Osteoblast (primary cell): ENCODE data around the gene GOLM1. TPM values are rescaled to one million over a fixed set of nuclear protein-coding genes. Genes with fewer than 3 reads are reported as not detected.

Experiments used
- DNase-seq: peaks from one replicate; pipeline ENCODE4 v3.0.0; 2011; ENCODE audit warnings: low spot score, mixed read lengths; ENCODE audit not compliant: insufficient read length; ENCODE audit errors: missing footprints
- H2AFZ ChIP-seq: 2 replicates; pipeline ENCODE4 v1.6.0; 2011; ENCODE audit warnings: mild to moderate bottlenecking, low read length
- H3K27ac ChIP-seq: 2 replicates; pipeline ENCODE4 v1.5.1; 2011; ENCODE audit warnings: mild to moderate bottlenecking, low read depth, low read length, moderate library complexity
- H3K27me3 ChIP-seq: 2 replicates; pipeline ENCODE4 v1.6.0; 2012; ENCODE audit warnings: mild to moderate bottlenecking, control low read depth, inconsistent platforms, low read length, moderate library complexity; ENCODE audit not compliant: insufficient read depth
- H3K36me3 ChIP-seq: 2 replicates; pipeline ENCODE4 v1.5.1; 2011; ENCODE audit warnings: mild to moderate bottlenecking, low read length, control low read depth, moderate library complexity; ENCODE audit not compliant: insufficient read depth
- H3K4me1 ChIP-seq: 2 replicates; pipeline ENCODE4 v1.5.1; 2011; ENCODE audit warnings: mild to moderate bottlenecking, low read length, control low read depth, moderate library complexity; ENCODE audit not compliant: insufficient read depth
- H3K4me2 ChIP-seq: 2 replicates; pipeline ENCODE4 v1.6.0; 2011; ENCODE audit warnings: mild to moderate bottlenecking, low read length; ENCODE audit not compliant: insufficient read depth
- H3K4me3 ChIP-seq: fragments of 200-600 bp; sonication (generic); 3 replicates; pipeline ENCODE4 v1.5.1; 2012; ENCODE audit warnings: mild to moderate bottlenecking, low read length, inconsistent platforms; ENCODE audit not compliant: insufficient read depth
- H3K79me2 ChIP-seq: 2 replicates; pipeline ENCODE4 v1.6.0; 2012; ENCODE audit warnings: mild to moderate bottlenecking, low read length, control low read depth, inconsistent platforms; ENCODE audit not compliant: insufficient read depth
- H3K9me3 ChIP-seq: 2 replicates; pipeline ENCODE4 v1.5.1; 2011; ENCODE audit warnings: low read depth, low read length, control low read depth
- H4K20me1 ChIP-seq: 2 replicates; pipeline ENCODE4 v1.6.0; 2012; ENCODE audit warnings: mild to moderate bottlenecking, low read length, control low read depth; ENCODE audit not compliant: insufficient read depth
- total RNA-seq: library from RNA; depleted of rRNA; stranded (reverse); fragments of >200 nt; gene quantifications from 2 replicates; pipeline ENCODE4 v1.2.3, GENCODE V29; 2012
- TF ChIP-seq, protein P1 (sequence below): IDR thresholded peaks from 2 replicates; pipeline ENCODE4 v1.5.1; 2011; ENCODE audit warnings: mild to moderate bottlenecking, low read depth, low read length, moderate library complexity; ENCODE audit errors: extremely low read depth

The GOLM1 gene
- total RNA-seq, 1 donor: 85.0 TPM

DNA sequence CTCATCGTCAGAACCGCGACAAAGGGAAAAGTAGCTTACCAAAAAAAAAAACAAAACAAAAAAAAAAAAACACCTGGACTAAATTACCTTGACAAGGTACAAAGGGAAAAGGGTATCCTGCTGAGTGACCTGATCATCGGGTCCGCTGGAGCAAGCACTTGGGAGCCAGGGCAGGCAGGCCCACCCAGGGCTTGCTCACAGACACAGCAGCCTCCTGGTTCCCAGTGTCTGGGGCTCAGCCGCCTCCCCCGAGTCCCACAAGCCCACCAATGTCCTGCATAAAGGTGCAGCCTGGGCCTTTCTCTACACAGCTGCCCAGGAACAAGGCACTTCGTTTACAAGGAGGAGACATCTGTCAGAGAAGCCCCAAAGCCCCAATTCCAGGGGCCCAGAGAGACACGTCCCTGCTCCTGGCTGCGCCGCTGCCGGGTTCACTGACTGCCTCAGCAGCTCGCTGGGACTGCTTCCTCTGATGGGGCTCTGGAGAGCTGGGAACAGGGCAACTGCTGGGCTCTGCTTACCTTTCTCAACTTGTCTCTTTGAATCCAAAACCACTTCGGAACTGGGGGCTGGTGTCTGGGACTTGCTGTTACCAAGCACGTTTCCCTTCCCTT is 63.4 kb downstream of the GOLM1 start:
- no peak overlapping the region for H2AFZ ChIP-seq
- H3K9me3 ChIP-seq: no peaks in the 10 kb centered on the region
- H3K4me2 ChIP-seq: no peak overlapping the region
- no peak overlapping the region for H3K27ac ChIP-seq
- no peak overlapping the region for H3K4me3 ChIP-seq
- H3K27me3 ChIP-seq: no peaks in the 10 kb centered on the region
- peaks cover 20% of the 10 kb centered on the region for H3K4me1 ChIP-seq
- H4K20me1 ChIP-seq: no peaks in the 10 kb centered on the region
- H3K79me2 ChIP-seq: no peaks in the 10 kb centered on the region
- H3K36me3 ChIP-seq: peaks cover 7% of the 10 kb centered on the region
- DNase-seq: no peak
- TF ChIP-seq, protein P1, sequence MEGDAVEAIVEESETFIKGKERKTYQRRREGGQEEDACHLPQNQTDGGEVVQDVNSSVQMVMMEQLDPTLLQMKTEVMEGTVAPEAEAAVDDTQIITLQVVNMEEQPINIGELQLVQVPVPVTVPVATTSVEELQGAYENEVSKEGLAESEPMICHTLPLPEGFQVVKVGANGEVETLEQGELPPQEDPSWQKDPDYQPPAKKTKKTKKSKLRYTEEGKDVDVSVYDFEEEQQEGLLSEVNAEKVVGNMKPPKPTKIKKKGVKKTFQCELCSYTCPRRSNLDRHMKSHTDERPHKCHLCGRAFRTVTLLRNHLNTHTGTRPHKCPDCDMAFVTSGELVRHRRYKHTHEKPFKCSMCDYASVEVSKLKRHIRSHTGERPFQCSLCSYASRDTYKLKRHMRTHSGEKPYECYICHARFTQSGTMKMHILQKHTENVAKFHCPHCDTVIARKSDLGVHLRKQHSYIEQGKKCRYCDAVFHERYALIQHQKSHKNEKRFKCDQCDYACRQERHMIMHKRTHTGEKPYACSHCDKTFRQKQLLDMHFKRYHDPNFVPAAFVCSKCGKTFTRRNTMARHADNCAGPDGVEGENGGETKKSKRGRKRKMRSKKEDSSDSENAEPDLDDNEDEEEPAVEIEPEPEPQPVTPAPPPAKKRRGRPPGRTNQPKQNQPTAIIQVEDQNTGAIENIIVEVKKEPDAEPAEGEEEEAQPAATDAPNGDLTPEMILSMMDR: no peak

DNA sequence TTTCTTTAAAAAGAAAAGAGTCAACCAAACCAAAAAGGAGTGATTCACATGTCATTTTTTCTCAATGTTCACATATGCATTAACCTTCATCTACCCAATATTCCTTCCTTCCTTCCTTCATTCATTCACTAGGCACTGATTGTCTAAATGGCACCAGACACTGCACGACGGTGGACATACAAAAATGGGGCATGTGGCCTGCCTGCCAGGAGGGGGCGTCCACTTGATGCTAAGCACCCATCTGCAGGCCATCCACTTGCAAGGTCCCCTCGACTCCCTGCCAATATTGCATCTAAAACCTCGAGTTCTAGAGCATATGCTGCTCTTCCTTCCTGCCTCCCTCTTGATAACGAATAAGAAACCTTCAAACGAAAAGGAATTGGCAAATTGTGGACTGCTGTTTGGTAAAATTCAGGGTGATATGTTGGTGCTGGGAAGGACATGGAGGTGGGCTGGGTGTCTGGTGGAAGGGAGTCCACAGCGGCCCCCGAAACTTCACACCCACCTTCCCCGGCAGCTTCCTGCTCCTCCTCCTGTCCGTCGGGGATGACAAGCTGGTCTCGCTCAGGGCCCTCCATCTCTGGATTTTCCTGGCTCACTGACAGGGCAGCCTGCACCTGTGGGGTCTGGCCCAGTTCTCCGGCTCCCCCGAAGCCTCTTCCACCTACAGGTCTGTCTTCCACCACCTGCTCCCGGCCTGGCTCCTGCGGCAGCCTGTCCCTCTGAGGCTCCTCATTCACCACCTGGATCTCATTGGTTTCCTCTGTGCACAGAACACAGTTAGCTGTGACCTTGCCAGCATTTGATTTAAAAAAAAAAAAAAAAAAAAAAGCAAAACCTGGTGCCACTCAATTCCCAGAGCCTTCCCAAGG is 64.3 kb downstream of the GOLM1 start:
- H3K9me3 ChIP-seq: no peaks in the 10 kb centered on the region
- peaks cover 12% of the 10 kb centered on the region for H3K4me1 ChIP-seq
- TF ChIP-seq, protein P1: peak; percentile 66

GRCh38 chr9:86027767-86028166 is 71.6 kb downstream of the GOLM1 start:
- no peaks in the 10 kb centered on the region for H3K9me3 ChIP-seq
- TF ChIP-seq, protein P1: no peak
- DNase-seq: no peak

More for the DNA sequence above, 64.3 kb downstream of the GOLM1 start:
- H3K36me3 ChIP-seq: peaks cover 7% of the 10 kb centered on the region
- no peaks in the 10 kb centered on the region for H4K20me1 ChIP-seq
- DNase-seq: no peak
- H3K4me2 ChIP-seq: no peak overlapping the region
- H2AFZ ChIP-seq: no peak overlapping the region
- no peaks in the 10 kb centered on the region for H3K27me3 ChIP-seq
- no peaks in the 10 kb centered on the region for H3K79me2 ChIP-seq
- H3K4me3 ChIP-seq: no peak overlapping the region
- no peak overlapping the region for H3K27ac ChIP-seq

GRCh38 chr9:86022687-86023266 is 76.6 kb downstream of the GOLM1 start:
- Histone ChIP-seq H3K4me1 (no peaks in the 10 kb centered on the region), H3K36me3 (peaks cover 54% of the 10 kb centered on the region), H3K4me2 (no peak overlapping the region), H3K9me3 (no peaks in the 10 kb centered on the region), H3K4me3 (no peak overlapping the region), H2AFZ (no peak overlapping the region), H4K20me1 (no peaks in the 10 kb centered on the region), H3K27ac (no peak overlapping the region), H3K27me3 (no peaks in the 10 kb centered on the region), H3K79me2 (no peaks in the 10 kb centered on the region)
- no peak for DNase-seq
- TF ChIP-seq, protein P1: no peak

More at GRCh38 chr9:86027767-86028166, 71.6 kb downstream of the GOLM1 start:
- Histone ChIP-seq H3K4me1 (no peaks in the 10 kb centered on the region), H3K4me2 (no peak overlapping the region), H3K27ac (no peak overlapping the region), H2AFZ (no peak overlapping the region), H3K36me3 (peaks cover 31% of the 10 kb centered on the region), H3K4me3 (no peak overlapping the region), H3K27me3 (no peaks in the 10 kb centered on the region), H3K79me2 (no peaks in the 10 kb centered on the region), H4K20me1 (no peaks in the 10 kb centered on the region)
